Adrenal gland (tissue), 12 donors: ENCODE results near the gene CCDC201. TPM values are rescaled to one million over a fixed set of nuclear protein-coding genes. Genes with fewer than 3 reads are reported as not detected.

Experiments used
- DNase-seq, 7 donors: peaks; one replicate each; pipeline ENCODE4 v3.0.0-alpha.2; 2019 to 2020
- H3K27ac ChIP-seq, 5 donors: fragments of 200-600 bp; sonication (generic) in 4 of 5; 1 replicate in 3 of 5; 2 replicates in 2 of 5; pipeline versions ENCODE4 v1.5.1 to v1.8.0; 2016 to 2020; ENCODE audit warnings: mild to moderate bottlenecking in 1 of 5
- H3K27me3 ChIP-seq: fragments of 200-600 bp; 2 replicates; pipeline ENCODE4 v1.8.0; 2021
- H3K36me3 ChIP-seq, 2 donors: fragments of 200-600 bp; replicated peaks in 1 of 2; 1 replicate in 1 of 2; 2 replicates in 1 of 2; pipeline versions ENCODE4 v1.5.1 to v1.8.0; 2018 to 2022
- H3K4me1 ChIP-seq, 2 donors: fragments of 200-600 bp; replicated peaks in 1 of 2; 1 replicate in 1 of 2; 2 replicates in 1 of 2; pipeline versions ENCODE4 v1.5.1 to v1.8.0; 2018 to 2021
- H3K4me3 ChIP-seq, 4 donors: fragments of 200-600 bp; sonication (generic) in 3 of 4; one replicate each; pipeline ENCODE4 v1.5.1; 2016 to 2018
- H3K9me3 ChIP-seq, 3 donors: fragments of 200-600 bp; sonication (generic) in 1 of 3; replicated peaks in 1 of 3; 1 replicate in 2 of 3; 2 replicates in 1 of 3; pipeline versions ENCODE4 v1.5.1 to v1.8.0; 2016 to 2021
- POLR2A ChIP-seq, 2 donors: fragments of 450-650 bp; IDR thresholded peaks; one replicate each; pipeline ENCODE4 v1.6.1; 2017; ENCODE audit warnings: antibody characterized with exemption in 2 of 2, mild to moderate bottlenecking in 2 of 2, moderate library complexity in 1 of 2
- WGBS, 4 donors: extraction: QIAGEN DNeasy Blood & Tissue Kit in 2 of 4; methylation state at CpG; one replicate each; pipeline versions ENCODE4 v1.1.5 to v1.1.7; 2013 to 2017; 5-methylcytosine and 5-hydroxymethylcytosine counted together
- intact Hi-C, 2 donors: fragments of 100-400 bp; cut with DNase I; formaldehyde crosslinking; loops; one replicate each; pipeline versions ENCODE4 v1.14.1 to v1.15.0; 2022 to 2023
- polyA plus RNA-seq, 3 donors: library from polyadenylated mRNA; stranded (reverse); fragments of 200-250 nt in 2 of 3; fragments of 350-450 nt in 1 of 3; fragmentation: Illumina TruSeq in 1 of 3; extraction: RNeasy Lipid Tissue Mini Kit (QIAGEN cat#74804) in 1 of 3; gene quantifications; one replicate each; pipeline ENCODE4 v1.2.3, GENCODE V29; 2013 to 2014
- total RNA-seq, 9 donors: library from RNA; depleted of rRNA in 4 of 9; stranded (reverse); fragments of >200 nt in 4 of 9; fragments of 120-200 nt in 1 of 9; fragmentation: NEBNext Ultra II Directional in 1 of 9; extraction: Animal tissue kit (Norgen Biotek cat#: 25700) in 1 of 9; gene quantifications; one replicate each; pipeline versions ENCODE4 v1.1.0 to v1.2.4, GENCODE V29; 2013 to 2023
- TF ChIP-seq, protein P1 (sequence below), 6 experiments: fragments of 450-650 bp in 4 of 6; fragments of 200-600 bp in 2 of 6; sonication (generic) in 1 of 6; IDR thresholded peaks; 1 replicate in 5 of 6; 2 replicates in 1 of 6; pipeline versions ENCODE4 v1.5.1 to v1.8.0; 2016 to 2021; ENCODE audit warnings: antibody characterized with exemption in 6 of 6, mild to moderate bottlenecking in 2 of 6, moderate library complexity in 1 of 6
- donor health status: healthy with polysubstance abuse.
- donor health status: Bipolar disorder and iron deficiency.
- donor health status: DM: yes; HTN: yes; CAD: no.
- donor health status: DM: no; HTN: no; CAD: no.
- donor health status: DM: no; HTN: no; CAD: no.
- donor health status: DM: yes; HTN: yes; CAD: no.

The CCDC201 gene
- total and polyA plus RNA-seq, 12 donors, result not detected

DNA sequence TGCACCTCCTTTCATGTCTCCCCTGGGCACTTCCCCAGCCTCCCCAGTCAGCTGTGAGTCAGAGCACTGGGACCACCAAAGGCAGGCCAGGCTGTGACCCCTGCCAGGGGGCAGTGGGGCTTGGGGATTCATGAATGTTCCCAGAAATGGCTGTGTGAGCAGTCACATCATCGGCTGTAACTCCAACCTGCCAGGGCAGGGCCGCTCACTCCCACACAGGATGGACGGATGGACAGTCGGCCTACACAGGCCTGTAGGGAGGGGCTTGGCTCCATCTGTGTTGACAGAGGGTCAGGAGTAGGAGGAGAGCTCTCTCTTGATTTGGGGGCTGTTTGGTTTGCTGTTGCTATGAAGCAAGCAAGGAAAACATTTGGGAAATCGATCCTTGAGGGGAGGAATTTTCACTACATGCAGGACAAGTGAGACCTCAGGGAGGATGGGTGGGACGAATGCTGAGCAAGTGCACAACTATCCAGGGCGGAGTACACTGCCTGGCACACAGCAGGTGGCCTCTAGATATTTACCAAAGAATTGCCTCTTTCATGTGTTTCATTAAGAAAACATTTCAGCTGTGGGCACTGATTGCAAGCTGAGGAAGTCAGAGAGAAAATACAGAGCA, 12.5 kb upstream of the CCDC201 start:
- no peak overlapping the region for H3K27ac ChIP-seq
- 58 to 83% (median 77%) methylated on average over 7 of the region's 7 CpGs for WGBS, 4 donors
- H3K27me3 ChIP-seq, result peaks cover 23% of the 10 kb centered on the region
- intact Hi-C loops, result no loop called here
- no peaks in the 10 kb centered on the region for H3K4me1 ChIP-seq
- no peak overlapping the region for H3K4me3 ChIP-seq
- DNase-seq, result no peak
- H3K36me3 ChIP-seq, result no peaks in the 10 kb centered on the region
- H3K9me3 ChIP-seq, result no peaks in the 10 kb centered on the region
- TF ChIP-seq, protein P1, sequence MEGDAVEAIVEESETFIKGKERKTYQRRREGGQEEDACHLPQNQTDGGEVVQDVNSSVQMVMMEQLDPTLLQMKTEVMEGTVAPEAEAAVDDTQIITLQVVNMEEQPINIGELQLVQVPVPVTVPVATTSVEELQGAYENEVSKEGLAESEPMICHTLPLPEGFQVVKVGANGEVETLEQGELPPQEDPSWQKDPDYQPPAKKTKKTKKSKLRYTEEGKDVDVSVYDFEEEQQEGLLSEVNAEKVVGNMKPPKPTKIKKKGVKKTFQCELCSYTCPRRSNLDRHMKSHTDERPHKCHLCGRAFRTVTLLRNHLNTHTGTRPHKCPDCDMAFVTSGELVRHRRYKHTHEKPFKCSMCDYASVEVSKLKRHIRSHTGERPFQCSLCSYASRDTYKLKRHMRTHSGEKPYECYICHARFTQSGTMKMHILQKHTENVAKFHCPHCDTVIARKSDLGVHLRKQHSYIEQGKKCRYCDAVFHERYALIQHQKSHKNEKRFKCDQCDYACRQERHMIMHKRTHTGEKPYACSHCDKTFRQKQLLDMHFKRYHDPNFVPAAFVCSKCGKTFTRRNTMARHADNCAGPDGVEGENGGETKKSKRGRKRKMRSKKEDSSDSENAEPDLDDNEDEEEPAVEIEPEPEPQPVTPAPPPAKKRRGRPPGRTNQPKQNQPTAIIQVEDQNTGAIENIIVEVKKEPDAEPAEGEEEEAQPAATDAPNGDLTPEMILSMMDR (IDR thresholded peaks at IDR 0.05), result no peak
- no peak for TF ChIP-seq POLR2A (IDR thresholded peaks at IDR 0.05)

DNA sequence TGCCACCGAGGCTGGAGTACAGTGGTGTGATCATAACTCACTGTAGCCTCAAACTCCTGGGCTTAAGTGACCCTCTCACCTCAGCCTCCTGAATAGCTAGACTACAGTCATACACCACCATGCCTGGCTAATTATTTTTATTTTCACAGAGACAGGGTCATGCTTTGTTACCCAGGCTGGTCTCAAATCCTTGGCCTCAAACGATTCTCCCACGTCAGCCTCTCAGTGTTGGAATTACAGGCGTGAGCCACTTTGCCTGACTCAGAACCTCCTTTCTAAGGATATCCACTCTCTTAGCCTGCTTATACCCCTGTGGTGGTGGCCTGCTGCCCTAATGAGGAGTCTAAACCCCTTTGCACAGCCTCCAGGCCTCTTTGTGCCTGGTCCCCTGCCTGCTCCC, 11.3 kb upstream of the CCDC201 start:
- no peak for DNase-seq
- intact Hi-C loops, result no loop called here
- Histone ChIP-seq H3K27ac (no peak overlapping the region), H3K9me3 (peaks cover 0 to 3% (median 0%) of the 10 kb centered on the region in 3 donors), H3K4me1 (no peaks in the 10 kb centered on the region), H3K4me3 (no peak overlapping the region), H3K27me3 (peaks cover 23% of the 10 kb centered on the region), H3K36me3 (no peaks in the 10 kb centered on the region)
- WGBS, 4 donors, result 72 to 90% (median 87%) methylated on average over 4 of the region's 4 CpGs
- no peak for TF ChIP-seq POLR2A (IDR thresholded peaks at IDR 0.05)
- TF ChIP-seq, protein P1 (IDR thresholded peaks at IDR 0.05), result no peak

DNA sequence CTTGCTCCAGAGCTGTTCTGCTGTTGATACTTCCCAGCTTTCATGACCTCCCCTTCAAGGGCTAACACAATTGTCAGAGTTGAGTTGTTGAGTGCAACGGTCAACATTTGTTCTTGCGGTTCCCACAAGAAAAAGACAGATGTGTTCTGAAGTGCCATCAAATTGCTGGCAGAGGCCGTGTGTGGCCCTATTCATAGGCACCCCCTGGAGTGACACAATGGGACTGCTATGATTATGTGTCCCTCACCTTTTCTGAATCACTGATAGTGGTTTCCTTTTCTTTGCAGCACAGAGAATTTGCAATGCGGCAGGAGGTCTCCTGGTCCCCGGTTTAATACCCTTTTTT, 9.6 kb upstream of the CCDC201 start:
- H3K9me3 ChIP-seq, result peaks cover 0 to 10% (median 0%) of the 10 kb centered on the region in 3 donors
- peaks cover 9% of the 10 kb centered on the region for H3K27me3 ChIP-seq
- TF ChIP-seq POLR2A (IDR thresholded peaks at IDR 0.05), result no peak
- TF ChIP-seq, protein P1 (IDR thresholded peaks at IDR 0.05), result no peak
- no peak for DNase-seq
- intact Hi-C loops, result no loop called here
- WGBS, 4 donors, result 70 to 78% (median 77%) methylated on average over 5 of the region's 5 CpGs
- no peaks in the 10 kb centered on the region for H3K4me1 ChIP-seq
- no peak overlapping the region for H3K4me3 ChIP-seq
- H3K36me3 ChIP-seq, result no peaks in the 10 kb centered on the region
- peak overlapping the region in 2 of 5 donors; percentile 77 to 87 for H3K27ac ChIP-seq

DNA sequence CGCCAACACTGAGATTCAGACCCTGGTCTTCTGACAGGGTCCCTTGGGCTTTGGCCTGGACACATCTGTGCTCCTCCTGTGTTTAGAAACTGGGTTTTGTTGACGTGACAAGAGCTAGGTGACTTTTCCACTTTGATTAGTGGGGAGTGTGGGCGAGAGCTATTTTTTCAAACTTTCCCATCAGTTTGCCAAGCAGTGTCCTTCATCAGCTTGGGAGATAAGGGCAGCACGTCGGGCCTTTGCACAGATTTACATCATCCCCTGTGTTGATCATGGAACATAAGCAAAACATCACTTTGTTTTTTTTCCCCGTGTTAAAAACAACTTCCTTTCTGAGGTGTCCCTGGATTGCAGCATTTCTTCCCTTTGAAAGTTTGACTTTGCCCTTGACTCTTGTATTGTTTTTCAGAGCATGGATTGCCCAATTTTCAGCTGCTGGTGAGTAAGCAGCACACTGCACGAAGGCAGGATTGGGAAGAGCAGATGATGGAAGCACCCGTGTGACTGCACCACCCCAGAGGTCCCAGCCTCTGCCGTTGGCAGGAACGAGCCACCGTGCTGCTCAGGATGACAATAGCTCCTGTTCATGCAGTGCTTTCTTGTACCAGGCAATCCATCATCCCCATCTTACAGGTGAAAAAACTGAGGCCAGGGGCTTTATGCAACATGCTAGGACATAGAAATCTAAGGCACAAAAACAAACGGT, 9.0 kb upstream of the CCDC201 start:
- Histone ChIP-seq H3K9me3 (peaks cover 0 to 10% (median 0%) of the 10 kb centered on the region in 3 donors), H3K36me3 (no peaks in the 10 kb centered on the region), H3K4me1 (no peaks in the 10 kb centered on the region), H3K27ac (peak overlapping the region in 2 of 5 donors; percentile 80 to 87), H3K27me3 (peaks cover 4% of the 10 kb centered on the region), H3K4me3 (no peak overlapping the region)
- DNase-seq, result peak; percentile 36 to 88 (median 74)
- intact Hi-C loops, result no loop called here
- 33 to 47% (median 40%) methylated on average over 9 to 12 of the region's 12 CpGs for WGBS, 4 donors
- TF ChIP-seq, protein P1 (IDR thresholded peaks at IDR 0.05), result no peak
- no peak for TF ChIP-seq POLR2A (IDR thresholded peaks at IDR 0.05)
